Activated CD4-positive, alpha-beta T cell treated with anti-CD3 and anti-CD28 coated beads, Interleukin-2, amount 50 U/mL, for 48 hours (primary cell): ENCODE results near the gene CD2BP2.

Experiments used
- DNase-seq, 2 experiments: peaks; one replicate each; pipeline ENCODE4 v3.0.0-alpha.2; 2020

Gene CD2BP2

DNA sequence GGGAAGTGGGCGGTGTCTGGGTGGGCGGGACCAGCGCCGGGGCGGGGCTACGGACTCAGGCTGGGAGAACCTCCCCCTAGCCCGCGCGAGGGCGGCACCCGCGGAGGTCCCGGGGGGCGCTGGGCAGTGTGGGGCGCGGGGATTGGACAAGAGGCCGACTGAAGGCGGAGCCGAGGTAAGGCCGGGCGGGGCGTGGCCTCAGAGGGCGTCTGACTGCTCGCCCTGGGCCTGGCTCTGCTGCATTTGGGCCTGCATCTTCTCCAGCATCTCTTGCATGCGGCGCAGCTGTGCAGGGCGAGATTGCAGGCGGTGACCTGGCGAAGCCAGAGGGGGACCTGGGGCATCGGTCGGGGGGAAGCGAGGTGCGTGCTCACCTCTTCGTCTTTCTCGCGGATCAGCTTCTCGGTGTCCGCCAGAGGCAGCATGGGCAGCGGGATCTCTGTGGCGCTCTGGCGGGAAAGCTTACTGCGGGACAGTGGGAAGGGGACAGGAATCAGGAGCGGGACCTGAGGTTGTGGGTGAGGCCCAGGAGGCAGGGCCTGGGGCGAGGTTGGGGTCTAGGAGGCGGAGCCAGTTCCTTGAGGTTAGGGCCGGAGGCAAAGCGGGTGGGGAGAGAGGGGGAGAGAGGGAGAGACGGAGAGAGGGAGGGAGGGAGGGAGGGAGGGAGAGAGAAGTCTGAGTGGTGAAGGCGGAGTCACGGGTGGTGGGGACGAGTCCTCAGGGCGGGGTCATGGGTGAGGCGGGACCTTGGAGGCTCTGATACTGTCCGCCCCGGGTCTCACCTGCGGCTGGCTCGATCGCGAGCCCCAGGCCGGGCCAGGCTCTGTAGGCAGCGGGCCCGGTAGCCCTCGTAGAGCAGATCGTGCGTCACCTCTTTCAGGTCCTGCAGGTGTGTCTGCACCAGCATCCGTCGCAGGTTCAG is 23.4 kb upstream of the CD2BP2 start:
- peak; percentile 100 for DNase-seq

- peak; percentile 86 to 89 for DNase-seq
Measured at GRCh38 chr16:30377812-30378235, 22.7 kb upstream of the CD2BP2 start.

DNA sequence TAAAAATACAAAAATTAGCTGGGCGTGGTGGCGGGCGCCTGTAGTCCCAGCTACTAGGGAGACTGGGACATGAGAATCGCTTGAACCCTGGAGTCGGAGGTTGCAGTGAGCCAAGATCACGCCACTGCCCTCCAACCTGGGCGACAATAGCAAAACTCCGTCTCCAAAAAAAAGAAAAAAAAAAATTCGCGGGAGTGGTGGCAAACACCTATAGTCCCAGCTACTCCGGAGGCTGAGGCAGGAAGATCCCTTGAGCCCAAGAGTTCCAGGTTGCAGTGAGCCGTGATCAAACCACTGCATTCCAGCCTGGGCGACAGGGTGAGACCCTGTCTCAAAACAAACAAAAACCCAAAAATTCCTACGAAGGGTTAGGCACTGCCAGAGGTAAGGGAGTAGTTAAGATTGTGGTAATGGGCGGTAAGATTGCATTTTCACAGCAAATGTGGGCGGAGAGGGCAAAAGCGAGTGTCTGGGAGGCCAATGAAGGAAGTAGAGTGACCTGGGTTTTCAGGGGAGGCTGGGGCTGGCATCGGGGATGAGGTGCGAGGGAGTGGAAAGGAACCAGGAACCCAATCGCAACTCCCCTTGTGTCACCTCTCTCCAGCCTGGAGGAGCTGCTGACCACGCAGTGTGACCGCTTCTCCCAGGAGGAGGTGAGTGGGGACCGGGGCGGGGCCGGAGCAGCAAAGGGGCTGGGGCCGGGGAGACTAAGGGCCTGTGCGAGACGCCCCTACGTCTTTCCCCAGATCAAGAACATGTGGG is 22.1 kb upstream of the CD2BP2 start:
- no peak for DNase-seq

GRCh38 chr16:30376461-30376902 is 21.4 kb upstream of the CD2BP2 start:
- DNase-seq: no peak

DNA sequence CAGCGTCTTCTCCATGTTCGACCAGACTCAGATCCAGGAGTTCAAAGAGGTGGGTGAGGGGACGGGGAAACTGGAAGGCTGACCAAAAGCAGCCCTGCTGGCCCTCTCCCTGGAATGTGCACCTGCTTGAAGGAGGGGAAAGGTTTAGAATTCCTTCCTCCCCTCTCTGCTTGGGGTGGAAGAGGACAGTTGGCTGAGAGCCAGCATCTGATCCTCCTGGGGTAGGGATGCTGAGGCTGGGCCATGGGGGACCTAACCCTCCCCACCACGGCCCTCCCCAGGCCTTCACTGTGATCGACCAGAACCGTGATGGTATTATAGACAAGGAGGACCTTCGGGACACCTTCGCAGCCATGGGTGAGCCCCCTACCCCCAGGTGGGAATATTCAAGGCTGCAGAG is 20.8 kb upstream of the CD2BP2 start:
- DNase-seq: no peak

DNA sequence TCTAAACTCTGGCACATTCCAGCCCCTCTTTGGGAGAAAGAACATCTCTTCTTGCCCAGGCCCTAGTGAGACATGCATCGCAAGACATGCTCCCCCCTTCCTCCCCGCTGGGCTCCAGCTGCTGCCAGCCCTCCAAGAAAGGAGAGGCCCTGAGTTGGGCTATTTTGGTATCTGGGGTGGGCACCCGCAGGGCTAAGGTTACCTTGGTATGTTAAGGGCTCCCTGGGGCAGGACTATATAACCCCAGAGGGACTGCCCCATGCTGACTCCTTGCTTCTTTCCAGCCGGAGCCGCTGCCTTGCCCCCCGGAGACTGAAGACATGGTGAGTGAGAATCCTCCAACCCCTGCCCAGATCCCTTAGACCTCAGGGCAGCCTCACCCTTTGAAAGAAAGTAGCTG is 19.4 kb upstream of the CD2BP2 start, which contains the start of gene MYL11:
Gene MYL11, plus strand, starts transcription at position 265 of the 400 bp plus-strand sequence. Its CDS starts 56 bp downstream, at position 321.
- no peak for DNase-seq

DNA sequence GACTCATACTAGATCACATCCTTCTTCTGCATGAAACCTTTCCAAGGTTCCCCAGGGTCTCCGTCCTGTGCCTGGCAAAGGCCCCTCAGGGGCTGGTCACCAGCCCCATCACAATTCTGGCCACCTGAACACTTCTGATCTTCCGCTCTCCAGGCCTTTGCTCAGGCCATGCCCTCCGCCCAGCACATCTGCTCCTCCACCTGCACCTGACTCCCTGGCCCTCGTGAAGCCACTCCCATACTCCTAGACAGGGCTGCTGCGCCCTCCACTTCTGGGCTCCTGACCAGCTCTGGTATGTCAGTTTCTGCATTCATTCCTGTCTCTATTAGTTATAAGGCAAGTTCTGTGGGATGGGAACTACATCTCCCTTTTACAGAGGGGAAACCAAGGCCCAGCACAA is 17.6 kb upstream of the CD2BP2 start:
- no peak for DNase-seq

DNA sequence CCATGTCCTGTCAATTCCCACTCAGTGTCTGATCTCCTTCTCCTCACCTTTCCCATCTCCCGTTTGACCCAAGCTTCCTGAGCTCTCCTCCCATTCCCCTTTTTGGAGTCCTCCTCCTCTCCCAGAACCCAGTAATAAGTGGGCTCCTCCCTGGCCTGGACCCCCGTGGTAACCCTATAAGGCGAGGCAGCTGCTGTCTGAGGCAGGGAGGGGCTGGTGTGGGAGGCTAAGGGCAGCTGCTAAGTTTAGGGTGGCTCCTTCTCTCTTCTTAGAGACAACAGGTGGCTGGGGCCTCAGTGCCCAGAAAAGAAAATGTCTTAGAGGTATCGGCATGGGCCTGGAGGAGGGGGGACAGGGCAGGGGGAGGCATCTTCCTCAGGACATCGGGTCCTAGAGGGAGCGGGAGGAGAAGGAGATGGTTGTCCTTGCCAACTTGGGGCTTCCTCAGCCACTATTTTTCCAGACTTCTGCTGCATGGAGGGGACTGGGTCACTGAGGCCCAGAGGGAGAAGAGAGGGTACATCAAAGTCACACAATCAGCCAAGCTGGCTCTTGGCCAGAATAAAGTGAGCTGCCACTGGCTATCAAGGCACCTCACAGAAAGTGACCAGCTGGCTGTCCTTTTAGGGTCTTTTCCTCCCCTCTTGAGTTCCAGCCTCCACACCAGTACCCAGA is 17.1 kb upstream of the CD2BP2 start:
- DNase-seq: no peak

GRCh38 chr16:30371248-30371816 is 16.2 kb upstream of the CD2BP2 start:
- DNase-seq: no peak

- peak; percentile 99 to 100 for DNase-seq
Measured at GRCh38 chr16:30370456-30371247, 15.5 kb upstream of the CD2BP2 start, which contains the start of gene TBC1D10B. Gene TBC1D10B (minus strand): TSS chr16:30370494. CDS start chr16:30370183, 311 bp downstream.

DNA sequence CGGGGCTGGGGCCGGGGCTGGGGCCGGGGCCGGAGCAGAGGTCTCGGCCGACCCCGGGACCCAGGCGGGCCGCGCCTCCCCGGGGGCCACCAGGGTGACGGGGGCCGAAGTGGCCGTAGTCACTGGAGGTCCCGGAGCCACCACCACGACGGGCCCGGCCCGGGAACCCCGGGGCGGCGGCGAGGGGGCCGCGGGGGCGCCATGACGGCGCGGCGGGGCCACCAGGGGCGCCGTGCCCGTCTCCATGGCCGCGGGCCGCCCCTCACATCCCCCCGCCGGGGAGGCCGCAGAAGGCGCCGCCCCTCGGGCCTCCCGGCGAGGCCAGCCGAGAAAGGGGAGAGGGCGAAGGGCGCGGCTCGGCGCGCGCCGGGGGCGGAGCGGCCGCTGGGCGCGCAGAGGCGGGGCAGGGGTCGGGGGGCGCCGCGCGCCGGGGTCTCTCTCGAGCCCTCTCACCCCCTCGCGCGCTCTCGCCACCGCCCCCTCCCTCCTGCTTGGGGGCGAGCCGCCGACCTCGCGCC is 14.9 kb upstream of the CD2BP2 start:
- no peak for DNase-seq

- DNase-seq: peak; percentile 19 to 32
Measured at GRCh38 chr16:30369091-30369937, 14.2 kb upstream of the CD2BP2 start.

GRCh38 chr16:30368792-30369090 is 13.6 kb upstream of the CD2BP2 start:
- DNase-seq: no peak

DNA sequence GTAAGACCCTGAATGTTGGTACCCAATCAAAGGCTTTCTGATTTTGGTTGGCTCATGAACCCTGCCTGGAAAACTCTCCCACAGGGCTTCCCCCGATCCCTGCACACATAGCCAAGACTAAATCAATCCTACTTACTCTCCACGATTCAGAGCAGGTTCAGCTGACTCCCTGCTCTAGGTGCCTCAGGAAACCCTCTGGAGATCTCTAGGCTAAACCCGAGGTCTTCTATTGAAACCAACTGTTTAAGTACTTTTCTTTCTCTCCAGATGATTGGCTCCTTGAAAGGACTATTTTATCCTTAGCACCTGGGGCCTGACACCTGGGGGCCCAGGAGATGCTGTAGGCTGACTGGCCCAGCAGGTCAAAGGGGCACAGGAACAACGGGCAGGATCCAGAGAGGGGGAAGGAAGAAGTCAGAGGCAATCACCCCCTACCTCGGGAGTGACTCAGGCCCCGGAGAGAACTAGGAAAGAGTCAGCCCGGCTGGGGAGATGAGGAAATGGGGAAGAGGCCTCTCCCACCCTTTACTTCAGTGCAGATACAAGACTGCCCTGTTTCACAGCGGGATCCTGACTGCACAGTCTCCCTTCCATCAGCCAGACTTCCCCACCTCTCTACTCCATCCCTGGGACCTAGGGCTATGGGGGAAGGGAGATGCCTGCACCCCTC is 13.1 kb upstream of the CD2BP2 start:
- peak in 1 of 2 experiments; percentile 23 for DNase-seq

GRCh38 chr16:30367349-30368009 is 12.4 kb upstream of the CD2BP2 start:
- no peak for DNase-seq

DNA sequence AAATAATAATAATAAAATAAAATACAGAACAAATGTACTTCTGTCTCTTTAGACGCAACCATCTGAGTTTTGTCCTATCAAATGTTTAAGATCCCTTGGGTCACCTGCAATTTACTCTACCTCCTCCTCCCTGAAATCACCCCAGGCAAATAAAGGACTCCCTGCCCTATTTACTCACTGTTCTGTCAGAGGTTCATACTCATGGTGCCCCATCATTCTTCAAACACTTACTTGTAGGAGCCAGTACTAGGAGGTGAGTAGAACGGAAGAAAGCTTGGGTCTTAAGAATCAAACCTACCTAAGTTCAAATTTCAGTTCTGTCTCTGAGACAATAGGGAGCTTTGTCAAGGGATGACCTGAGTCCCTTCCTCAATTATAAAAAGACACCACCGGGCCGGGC is 11.4 kb upstream of the CD2BP2 start:
- no peak for DNase-seq

GRCh38 chr16:30365200-30365599 is 10.1 kb upstream of the CD2BP2 start:
- no peak for DNase-seq

DNA sequence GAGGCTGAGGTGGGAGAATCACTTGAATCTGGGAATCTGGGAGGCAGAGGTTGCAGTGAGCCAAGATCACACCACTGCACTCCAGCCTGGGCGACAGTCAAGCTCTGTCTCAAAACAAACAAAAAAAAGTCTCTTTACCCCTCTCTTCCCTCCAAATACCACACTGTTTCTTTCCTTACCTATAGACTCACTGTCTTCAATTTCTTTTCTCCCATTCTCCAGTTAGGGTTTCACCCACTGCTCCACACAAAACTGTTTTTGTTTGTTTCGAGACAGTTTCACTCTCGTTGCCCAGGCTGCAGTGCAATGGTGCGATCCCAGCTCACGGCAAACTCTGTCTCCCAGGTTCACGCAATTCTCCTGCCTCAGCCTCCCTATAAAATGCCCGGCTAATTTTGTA is 6.1 kb upstream of the CD2BP2 start:
- no peak for DNase-seq

GRCh38 chr16:30359871-30360170 is 4.7 kb upstream of the CD2BP2 start:
- no peak for DNase-seq
